OCI-LY7 (cell line): ENCODE measurements around the gene CHN1. TPM values are rescaled to one million over a fixed set of nuclear protein-coding genes. Genes with fewer than 3 reads are reported as not detected.

Experiments
- BruUV-seq: library from RNA; stranded (reverse); fragments of 400-500 nt; replicated peaks from 2 replicates; lab custom pipeline; 2021; lab: Mats Ljungman, UMichigan
- CTCF ChIA-PET: fragments of 300-600 bp; sonication (Branson Sonifier 250); formaldehyde crosslinking; loops from one replicate; lab custom pipeline; 2022; ENCODE audit warnings: antibody characterized with exemption; ENCODE audit not compliant: unreplicated experiment; lab: Charles Lee
- POLR2A ChIA-PET: fragments of 300-600 bp; sonication (Branson Sonifier 250); formaldehyde crosslinking; loops from one replicate; lab custom pipeline; 2022; ENCODE audit warnings: antibody characterized with exemption; lab: Charles Lee
- DNase-seq: peaks from one replicate; pipeline ENCODE4 v3.0.0-alpha.2; 2015; ENCODE audit warnings: low spot score
- H2AFZ ChIP-seq: fragments of 200-600 bp; sonication (generic), shearing (Covaris generic); 2 replicates; pipeline ENCODE4 v1.6.1; 2014; ENCODE audit warnings: mild to moderate bottlenecking, antibody characterized with exemption, low read length, moderate library complexity
- H3K27ac ChIP-seq: fragments of 200-600 bp; sonication (generic); 2 replicates; pipeline ENCODE4 v1.5.1; 2014; ENCODE audit warnings: mixed run types, low read depth, mild to moderate bottlenecking, moderate library complexity, low read length, inconsistent platforms; ENCODE audit not compliant: poor library complexity, severe bottlenecking
- H3K36me3 ChIP-seq: fragments of 200-600 bp; sonication (generic); 2 replicates; pipeline ENCODE4 v1.6.1; 2014; ENCODE audit warnings: mild to moderate bottlenecking, antibody characterized with exemption, low read length, moderate library complexity, mixed read lengths; ENCODE audit not compliant: insufficient read depth
- H3K4me1 ChIP-seq: fragments of 200-600 bp; sonication (generic); 2 replicates; pipeline ENCODE4 v1.5.1; 2014; ENCODE audit warnings: mild to moderate bottlenecking, low read length; ENCODE audit not compliant: insufficient read depth, poor library complexity, severe bottlenecking
- H3K4me2 ChIP-seq: fragments of 200-600 bp; sonication (generic); 2 replicates; pipeline ENCODE4 v1.6.1; 2014; ENCODE audit warnings: mild to moderate bottlenecking, low read length
- H3K4me3 ChIP-seq: fragments of 200-600 bp; sonication (generic); 2 replicates; pipeline ENCODE4 v1.5.1; 2014; ENCODE audit warnings: mild to moderate bottlenecking, low read depth, low read length; ENCODE audit not compliant: poor library complexity, severe bottlenecking
- H3K79me2 ChIP-seq: fragments of 200-600 bp; sonication (generic); 2 replicates; pipeline ENCODE4 v1.6.1; 2016; ENCODE audit warnings: low read depth, mild to moderate bottlenecking, low read length, moderate library complexity, mixed read lengths; ENCODE audit not compliant: insufficient read depth
- H3K9me2 ChIP-seq: fragments of 200-600 bp; sonication (generic); 2 replicates; pipeline ENCODE4 v1.6.1; 2016; ENCODE audit warnings: mild to moderate bottlenecking, low read length, mixed read lengths; ENCODE audit not compliant: insufficient read depth
- H3K9me3 ChIP-seq: fragments of 200-600 bp; sonication (generic); 2 replicates; pipeline ENCODE4 v1.6.1; 2014; ENCODE audit warnings: mild to moderate bottlenecking, mixed run types, low read length, mixed read lengths
- H4K20me1 ChIP-seq: fragments of 200-600 bp; sonication (generic); 2 replicates; pipeline ENCODE4 v1.6.1; 2014; ENCODE audit warnings: mild to moderate bottlenecking, antibody characterized with exemption, low read length, moderate library complexity, mixed read lengths; ENCODE audit not compliant: insufficient read depth
- CTCF ChIP-seq: fragments of 200-600 bp; sonication (generic); conservative IDR thresholded peaks from 2 replicates; pipeline ENCODE4 v1.5.1; 2014; ENCODE audit warnings: mild to moderate bottlenecking, antibody characterized with exemption, low read length, moderate library complexity, mixed read lengths
- EZH2phosphoT487 ChIP-seq: fragments of 200-600 bp; sonication (generic); IDR thresholded peaks from 2 replicates; pipeline ENCODE4 v1.6.1; 2018; ENCODE audit warnings: low read depth, borderline replicate concordance, mild to moderate bottlenecking, mixed run types, antibody characterized with exemption, low read length, moderate library complexity, mixed read lengths
- intact Hi-C: fragments of 100-400 bp; cut with micrococcal nuclease; formaldehyde crosslinking; loops from one replicate; pipeline ENCODE4 v1.10.0; 2022; ENCODE audit not compliant: unreplicated experiment
- total RNA-seq, 2 experiments: library from RNA; depleted of rRNA in 1 of 2; stranded (reverse); fragments of >200 nt in 1 of 2; shearing (Covaris generic) in 1 of 2; gene quantifications; 2 replicates each; pipeline ENCODE4 v1.2.3, GENCODE V29; 2014 to 2022

The CHN1 gene
- total RNA-seq, 2 experiments from 2014 or later: 0.44 TPM; not detected in 1

DNA sequence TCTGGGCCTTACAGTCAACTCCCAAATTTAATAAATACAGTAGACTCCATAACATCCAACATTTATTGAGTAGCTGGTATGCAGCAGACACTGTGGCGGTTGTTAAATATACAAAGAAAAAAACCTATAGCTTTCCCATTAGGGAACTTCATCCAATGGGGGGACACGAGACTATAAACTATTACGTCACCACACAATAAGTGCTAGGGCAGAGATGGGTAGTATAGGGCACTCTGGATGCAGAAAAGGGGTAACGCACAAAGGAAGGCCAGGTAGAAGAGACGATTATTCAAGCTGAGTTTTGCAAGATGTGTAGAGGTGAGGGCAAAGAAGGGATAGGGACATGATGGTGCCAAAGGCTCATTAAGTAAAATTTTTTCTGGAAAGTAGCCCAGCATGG, 10.8 kb downstream of the CHN1 start:
- Histone ChIP-seq H3K4me1 (no peaks in the 10 kb centered on the region), H4K20me1 (no peaks in the 10 kb centered on the region), H3K4me3 (no peak overlapping the region), H3K9me2 (no peaks in the 10 kb centered on the region), H3K9me3 (no peaks in the 10 kb centered on the region), H3K4me2 (no peak overlapping the region), H2AFZ (no peak overlapping the region), H3K79me2 (no peaks in the 10 kb centered on the region), H3K36me3 (no peaks in the 10 kb centered on the region), H3K27ac (no peak overlapping the region)
- no TSS peak for BruUV-seq
- TF ChIP-seq CTCF: no peak
- no peak for TF ChIP-seq EZH2phosphoT487
- CTCF ChIA-PET: no interaction called here
- POLR2A ChIA-PET: interaction anchor here (0.6 kb wide), 1 partner anchor 176 kb away, joined by 3 read pairs; no protein-coding TSS in a partner anchor
- intact Hi-C loops: no loop called here
- DNase-seq: no peak

- H3K9me3 ChIP-seq: no peaks in the 10 kb centered on the region
- DNase-seq: no peak
- H3K4me2 ChIP-seq: no peak overlapping the region
- H3K79me2 ChIP-seq: no peaks in the 10 kb centered on the region
- H3K36me3 ChIP-seq: no peaks in the 10 kb centered on the region
- H3K4me1 ChIP-seq: no peaks in the 10 kb centered on the region
- no TSS peak for BruUV-seq
- H3K9me2 ChIP-seq: no peaks in the 10 kb centered on the region
- POLR2A ChIA-PET: interaction anchor here (0.7 kb wide), 1 partner anchor 34 kb away, joined by 5 read pairs; no protein-coding TSS in a partner anchor
- CTCF ChIA-PET: no interaction called here
- TF ChIP-seq CTCF (no peak), EZH2phosphoT487 (no peak)
- no peak overlapping the region for H3K4me3 ChIP-seq
- no peak overlapping the region for H2AFZ ChIP-seq
- intact Hi-C loops: no loop called here
- no peaks in the 10 kb centered on the region for H4K20me1 ChIP-seq
- H3K27ac ChIP-seq: no peak overlapping the region
These were observed 12.3 kb downstream of the CHN1 start for GRCh38 chr2:174992886-174993285.

- POLR2A ChIA-PET: interaction anchor here (0.6 kb wide), 1 partner anchor 571 kb away, joined by 4 read pairs; no protein-coding TSS in a partner anchor
These were observed 19.6 kb downstream of the CHN1 start for GRCh38 chr2:174985614-174986013.

More at GRCh38 chr2:174985614-174986013, 19.6 kb downstream of the CHN1 start:
- H3K27ac ChIP-seq: no peak overlapping the region
- no peak overlapping the region for H3K4me3 ChIP-seq
- intact Hi-C loops: loop anchor here (10.0 kb wide), 1 partner anchor 241 kb away; no protein-coding TSS in a partner anchor
- BruUV-seq: no TSS peak
- H3K36me3 ChIP-seq: no peaks in the 10 kb centered on the region
- CTCF ChIA-PET: no interaction called here
- no peak overlapping the region for H3K4me2 ChIP-seq
- TF ChIP-seq EZH2phosphoT487 (no peak), CTCF (peak; percentile 56)
- no peak overlapping the region for H2AFZ ChIP-seq
- no peaks in the 10 kb centered on the region for H3K9me3 ChIP-seq
- no peaks in the 10 kb centered on the region for H3K79me2 ChIP-seq
- H4K20me1 ChIP-seq: no peaks in the 10 kb centered on the region
- no peaks in the 10 kb centered on the region for H3K9me2 ChIP-seq
- no peaks in the 10 kb centered on the region for H3K4me1 ChIP-seq
- DNase-seq: no peak
